Endothelial cell (in vitro differentiated cells): Measurements from ENCODE around the gene OR2V1. TPM values are rescaled to one million over a fixed set of nuclear protein-coding genes. Genes with fewer than 3 reads are reported as not detected.

Experiments used
- DNase-seq: peaks from one replicate; pipeline ENCODE4 v3.0.0; 2021; ENCODE audit warnings: low spot score
- H3K27ac Mint-ChIP-seq: one replicate; pipeline ENCODE4 v1.8.0; 2021; ENCODE audit warnings: mixed read lengths, inconsistent platforms; ENCODE audit not compliant: unreplicated experiment
- H3K27me3 Mint-ChIP-seq: one replicate; pipeline ENCODE4 v1.8.0; 2021; ENCODE audit warnings: mild to moderate bottlenecking, moderate library complexity, mixed read lengths, inconsistent platforms; ENCODE audit not compliant: unreplicated experiment
- H3K36me3 Mint-ChIP-seq: one replicate; pipeline ENCODE4 v1.8.0; 2021; ENCODE audit warnings: mild to moderate bottlenecking, low read depth, mixed read lengths, inconsistent platforms; ENCODE audit not compliant: unreplicated experiment
- H3K4me1 Mint-ChIP-seq: one replicate; pipeline ENCODE4 v1.8.0; 2021; ENCODE audit warnings: mild to moderate bottlenecking, mixed read lengths, inconsistent platforms; ENCODE audit not compliant: unreplicated experiment
- H3K4me3 Mint-ChIP-seq: one replicate; pipeline ENCODE4 v1.8.0; 2021; ENCODE audit warnings: mild to moderate bottlenecking, mixed read lengths, inconsistent platforms; ENCODE audit not compliant: unreplicated experiment
- H3K9me3 Mint-ChIP-seq: one replicate; pipeline ENCODE4 v1.8.0; 2021; ENCODE audit warnings: mixed read lengths, inconsistent platforms; ENCODE audit not compliant: unreplicated experiment
- CTCF ChIP-seq: fragments of 200-600 bp; sonication (generic); IDR thresholded peaks from one replicate; pipeline ENCODE4 v1.5.0; 2021; ENCODE audit warnings: antibody characterized with exemption; ENCODE audit not compliant: unreplicated experiment
- total RNA-seq: library from RNA; stranded (reverse); fragmentation: NEBNext Ultra II Directional; extraction: Animal tissue kit (Norgen Biotek cat#: 25700); gene quantifications from one replicate; pipeline ENCODE4 v1.2.1, GENCODE V29; 2021; ENCODE audit not compliant: unreplicated experiment

OR2V1 gene
- total RNA-seq, 1 donor from 2014 or later, result not detected

- TF ChIP-seq CTCF, result no peak
These were observed 46.3 kb downstream of the OR2V1 start for GRCh38 chr5:181084621-181085195.

GRCh38 chr5:181081989-181082388, 49.0 kb downstream of the OR2V1 start:
- Mint-ChIP-seq H3K9me3 (no peaks in the 10 kb centered on the region), H3K4me3 (no peak overlapping the region), H3K36me3 (peaks cover 3% of the 10 kb centered on the region), H3K4me1 (peaks cover 8% of the 10 kb centered on the region), H3K27ac (no peak overlapping the region), H3K27me3 (peaks cover 8% of the 10 kb centered on the region)
- no peak for DNase-seq
- no peak for TF ChIP-seq CTCF

More at GRCh38 chr5:181084621-181085195, 46.3 kb downstream of the OR2V1 start:
- peaks cover 3% of the 10 kb centered on the region for H3K36me3 Mint-ChIP-seq
- H3K27ac Mint-ChIP-seq, result no peak overlapping the region
- peaks cover 3% of the 10 kb centered on the region for H3K9me3 Mint-ChIP-seq
- no peak for DNase-seq
- H3K4me3 Mint-ChIP-seq, result peak overlapping the region; percentile 70
- peaks cover 8% of the 10 kb centered on the region for H3K27me3 Mint-ChIP-seq
- peaks cover 8% of the 10 kb centered on the region for H3K4me1 Mint-ChIP-seq

GRCh38 chr5:181076920-181077319, 54.0 kb downstream of the OR2V1 start:
- no peaks in the 10 kb centered on the region for H3K9me3 Mint-ChIP-seq
- H3K36me3 Mint-ChIP-seq, result peaks cover 4% of the 10 kb centered on the region
- no peaks in the 10 kb centered on the region for H3K27me3 Mint-ChIP-seq
- H3K4me3 Mint-ChIP-seq, result no peak overlapping the region
- no peak overlapping the region for H3K27ac Mint-ChIP-seq
- no peak for DNase-seq
- TF ChIP-seq CTCF, result no peak
- no peaks in the 10 kb centered on the region for H3K4me1 Mint-ChIP-seq

Other genes with a start within 250 kb of the OR2V1 start
- gene BTNL8, start 232.0 kb downstream of the OR2V1 start, total RNA-seq, result 0.59 TPM
- 0.36 TPM for gene BTNL3, start 142.3 kb downstream of the OR2V1 start, total RNA-seq
- 24.3 TPM for gene BTNL9, start 90.9 kb downstream of the OR2V1 start, total RNA-seq
- gene OR2V2, start 16.4 kb upstream of the OR2V1 start, total RNA-seq, result not detected
- not detected for gene TRIM7, start 74.0 kb upstream of the OR2V1 start, total RNA-seq
- 21.8 TPM for gene TRIM41, start 92.1 kb upstream of the OR2V1 start, total RNA-seq
- 2,232 TPM for gene RACK1, start 112.7 kb upstream of the OR2V1 start, total RNA-seq
- gene TRIM52, start 130.0 kb upstream of the OR2V1 start, total RNA-seq, result 10.4 TPM
- not detected for gene OR4F3, start 236.1 kb upstream of the OR2V1 start, total RNA-seq